SK-N-SH treated with all-trans-retinoic acid at 6 μM for 48 hours (cell line): ENCODE measurements around the gene PIAS2.

Experiments used
- ARNTL ChIP-seq: fragments of 450-650 bp; formaldehyde crosslinking; IDR thresholded peaks from 2 replicates; pipeline ENCODE4 v1.5.0; 2020; ENCODE audit warnings: low read depth, mild to moderate bottlenecking, moderate library complexity, borderline replicate concordance
- GLIS3 ChIP-seq: fragments of 250-450 bp; sonication (Bioruptor Pico); IDR thresholded peaks from 2 replicates; pipeline ENCODE4 v1.5.0; 2020; ENCODE audit warnings: mild to moderate bottlenecking, moderate library complexity
- ISL1 ChIP-seq: fragments of 250-450 bp; sonication (Bioruptor Pico); IDR thresholded peaks from 2 replicates; pipeline ENCODE4 v2.1.2; 2022; ENCODE audit warnings: mild to moderate bottlenecking, moderate library complexity
- OSR1 ChIP-seq: fragments of 250-450 bp; sonication (Bioruptor Pico); IDR thresholded peaks from 2 replicates; pipeline ENCODE4 v1.8.0; 2022; ENCODE audit warnings: moderate library complexity, mild to moderate bottlenecking, inconsistent platforms
- RARB ChIP-seq: fragments of 250-450 bp; sonication (Bioruptor Pico); IDR thresholded peaks from 2 replicates; pipeline ENCODE4 v1.8.0; 2021; ENCODE audit warnings: mild to moderate bottlenecking, moderate library complexity
- TOX ChIP-seq: fragments of 250-450 bp; sonication (Bioruptor Pico); IDR thresholded peaks from 2 replicates; pipeline ENCODE4 v1.8.0; 2021; ENCODE audit warnings: mild to moderate bottlenecking, moderate library complexity, borderline replicate concordance
- ZFP3 ChIP-seq: fragments of 250-450 bp; sonication (Bioruptor Pico); IDR thresholded peaks from 2 replicates; pipeline ENCODE4 v1.5.0; 2020; ENCODE audit warnings: mild to moderate bottlenecking, moderate library complexity
- ZFP30 ChIP-seq: fragments of 450-650 bp; formaldehyde crosslinking; IDR thresholded peaks from 2 replicates; pipeline ENCODE4 v1.5.0; 2022; ENCODE audit warnings: mild to moderate bottlenecking, moderate library complexity
- TF ChIP-seq, protein P1 (sequence below): fragments of 250-450 bp; sonication (Bioruptor Pico); IDR thresholded peaks from 2 replicates; pipeline ENCODE4 v1.5.1; 2020; ENCODE audit warnings: low read depth, mild to moderate bottlenecking, moderate library complexity
- TF ChIP-seq, protein P2 (sequence below): fragments of 250-450 bp; sonication (Bioruptor Pico); IDR thresholded peaks from 2 replicates; pipeline ENCODE4 v1.8.0; 2021; ENCODE audit warnings: low read depth, mild to moderate bottlenecking, moderate library complexity, borderline replicate concordance
- TF ChIP-seq, protein P3 (sequence below): fragments of 250-450 bp; sonication (Bioruptor Pico); IDR thresholded peaks from 2 replicates; pipeline ENCODE4 v1.5.1; 2021; ENCODE audit warnings: mild to moderate bottlenecking, moderate library complexity

DNA sequence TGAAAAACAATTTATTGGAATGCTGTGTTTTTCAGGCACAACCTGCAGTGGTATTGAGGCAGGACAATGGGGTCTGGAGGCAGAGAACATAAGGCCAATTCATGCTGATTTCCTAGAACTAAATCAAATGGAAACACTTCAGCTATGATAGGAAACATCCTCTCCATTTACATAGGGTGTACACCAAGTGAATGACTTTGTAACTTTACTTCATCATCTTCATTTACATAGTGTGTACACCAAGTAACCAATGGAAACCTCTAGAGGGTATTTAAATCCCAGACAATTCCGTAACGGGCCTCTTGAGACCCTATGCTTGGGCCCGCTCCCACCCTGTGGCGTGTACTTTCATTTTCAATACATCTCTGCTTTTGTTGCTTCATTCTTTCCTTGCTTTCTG is 128.2 kb downstream of the PIAS2 start:
- TF ChIP-seq ZFP30 (no peak), ARNTL (CRISPR knock-in tag) (no peak), ISL1 (CRISPR knock-in tag) (no peak), ZFP3 (CRISPR knock-in tag) (no peak), RARB (CRISPR knock-in tag) (no peak), GLIS3 (CRISPR knock-in tag) (no peak), TOX (CRISPR knock-in tag) (no peak), OSR1 (CRISPR knock-in tag) (no peak)
- TF ChIP-seq, protein P1, sequence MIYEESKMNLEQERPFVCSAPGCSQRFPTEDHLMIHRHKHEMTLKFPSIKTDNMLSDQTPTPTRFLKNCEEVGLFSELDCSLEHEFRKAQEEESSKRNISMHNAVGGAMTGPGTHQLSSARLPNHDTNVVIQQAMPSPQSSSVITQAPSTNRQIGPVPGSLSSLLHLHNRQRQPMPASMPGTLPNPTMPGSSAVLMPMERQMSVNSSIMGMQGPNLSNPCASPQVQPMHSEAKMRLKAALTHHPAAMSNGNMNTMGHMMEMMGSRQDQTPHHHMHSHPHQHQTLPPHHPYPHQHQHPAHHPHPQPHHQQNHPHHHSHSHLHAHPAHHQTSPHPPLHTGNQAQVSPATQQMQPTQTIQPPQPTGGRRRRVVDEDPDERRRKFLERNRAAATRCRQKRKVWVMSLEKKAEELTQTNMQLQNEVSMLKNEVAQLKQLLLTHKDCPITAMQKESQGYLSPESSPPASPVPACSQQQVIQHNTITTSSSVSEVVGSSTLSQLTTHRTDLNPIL (CRISPR knock-in tag): no peak
- TF ChIP-seq, protein P2, sequence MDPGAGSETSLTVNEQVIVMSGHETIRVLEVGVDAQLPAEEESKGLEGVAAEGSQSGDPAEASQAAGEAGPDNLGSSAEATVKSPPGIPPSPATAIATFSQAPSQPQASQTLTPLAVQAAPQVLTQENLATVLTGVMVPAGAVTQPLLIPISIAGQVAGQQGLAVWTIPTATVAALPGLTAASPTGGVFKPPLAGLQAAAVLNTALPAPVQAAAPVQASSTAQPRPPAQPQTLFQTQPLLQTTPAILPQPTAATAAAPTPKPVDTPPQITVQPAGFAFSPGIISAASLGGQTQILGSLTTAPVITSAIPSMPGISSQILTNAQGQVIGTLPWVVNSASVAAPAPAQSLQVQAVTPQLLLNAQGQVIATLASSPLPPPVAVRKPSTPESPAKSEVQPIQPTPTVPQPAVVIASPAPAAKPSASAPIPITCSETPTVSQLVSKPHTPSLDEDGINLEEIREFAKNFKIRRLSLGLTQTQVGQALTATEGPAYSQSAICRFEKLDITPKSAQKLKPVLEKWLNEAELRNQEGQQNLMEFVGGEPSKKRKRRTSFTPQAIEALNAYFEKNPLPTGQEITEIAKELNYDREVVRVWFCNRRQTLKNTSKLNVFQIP: no peak
- TF ChIP-seq, protein P3, sequence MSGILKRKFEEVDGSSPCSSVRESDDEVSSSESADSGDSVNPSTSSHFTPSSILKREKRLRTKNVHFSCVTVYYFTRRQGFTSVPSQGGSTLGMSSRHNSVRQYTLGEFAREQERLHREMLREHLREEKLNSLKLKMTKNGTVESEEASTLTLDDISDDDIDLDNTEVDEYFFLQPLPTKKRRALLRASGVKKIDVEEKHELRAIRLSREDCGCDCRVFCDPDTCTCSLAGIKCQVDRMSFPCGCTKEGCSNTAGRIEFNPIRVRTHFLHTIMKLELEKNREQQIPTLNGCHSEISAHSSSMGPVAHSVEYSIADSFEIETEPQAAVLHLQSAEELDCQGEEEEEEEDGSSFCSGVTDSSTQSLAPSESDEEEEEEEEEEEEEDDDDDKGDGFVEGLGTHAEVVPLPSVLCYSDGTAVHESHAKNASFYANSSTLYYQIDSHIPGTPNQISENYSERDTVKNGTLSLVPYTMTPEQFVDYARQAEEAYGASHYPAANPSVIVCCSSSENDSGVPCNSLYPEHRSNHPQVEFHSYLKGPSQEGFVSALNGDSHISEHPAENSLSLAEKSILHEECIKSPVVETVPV (CRISPR knock-in tag): no peak
